GM23248 (cell line): ENCODE measurements around the gene U2AF1L4. TPM values are rescaled to one million over a fixed set of nuclear protein-coding genes. Genes with fewer than 3 reads are reported as not detected.

Experiments used
- DNase-seq: peaks from one replicate; pipeline ENCODE4 v3.0.0-alpha.2; 2015
- H2AFZ ChIP-seq: fragments of 200-600 bp; sonication (generic); 2 replicates; pipeline ENCODE4 v1.6.1; 2016; ENCODE audit warnings: antibody characterized with exemption
- H3F3A ChIP-seq: fragments of 200-600 bp; sonication (generic); 2 replicates; pipeline ENCODE4 v1.6.1; 2016; ENCODE audit warnings: mild to moderate bottlenecking, antibody characterized with exemption, mixed run types; ENCODE audit not compliant: insufficient read depth
- H3K27ac ChIP-seq: fragments of 200-600 bp; sonication (generic); 2 replicates; pipeline ENCODE4 v1.5.1; 2016; ENCODE audit warnings: mild to moderate bottlenecking
- H3K27me3 ChIP-seq: fragments of 200-600 bp; sonication (generic); replicated peaks from 2 replicates; pipeline ENCODE4 v1.6.1; 2016; ENCODE audit warnings: mild to moderate bottlenecking; ENCODE audit not compliant: insufficient read depth
- H3K36me3 ChIP-seq: fragments of 200-600 bp; sonication (generic); 2 replicates; pipeline ENCODE4 v1.6.1; 2016; ENCODE audit warnings: low read depth, mild to moderate bottlenecking
- H3K4me1 ChIP-seq: fragments of 200-600 bp; sonication (generic); 2 replicates; pipeline ENCODE4 v1.6.1; 2016; ENCODE audit warnings: mild to moderate bottlenecking; ENCODE audit not compliant: insufficient read depth
- H3K4me2 ChIP-seq: fragments of 200-600 bp; sonication (generic); one replicate; pipeline ENCODE4 v1.6.1; 2016; ENCODE audit warnings: mild to moderate bottlenecking; ENCODE audit not compliant: unreplicated experiment
- H3K4me3 ChIP-seq: fragments of 200-600 bp; sonication (generic); 2 replicates; pipeline ENCODE4 v1.5.1; 2016; ENCODE audit warnings: mild to moderate bottlenecking
- H3K79me2 ChIP-seq: fragments of 200-600 bp; sonication (generic); 2 replicates; pipeline ENCODE4 v1.6.1; 2016; ENCODE audit warnings: mild to moderate bottlenecking; ENCODE audit not compliant: insufficient read depth
- H3K9ac ChIP-seq: fragments of 200-600 bp; sonication (generic); 2 replicates; pipeline ENCODE4 v1.6.1; 2016; ENCODE audit warnings: mild to moderate bottlenecking
- H3K9me2 ChIP-seq: fragments of 200-600 bp; sonication (generic); 2 replicates; pipeline ENCODE4 v1.6.1; 2016; ENCODE audit warnings: mixed run types, mild to moderate bottlenecking, moderate library complexity; ENCODE audit not compliant: insufficient read depth
- H3K9me3 ChIP-seq: fragments of 200-600 bp; sonication (generic); one replicate; pipeline ENCODE4 v1.6.1; 2017; ENCODE audit warnings: low read depth
- H4K20me1 ChIP-seq: fragments of 200-600 bp; sonication (generic); 2 replicates; pipeline ENCODE4 v1.6.0; 2016; ENCODE audit not compliant: insufficient read depth
- EZH2 ChIP-seq: fragments of 200-600 bp; sonication (generic); IDR thresholded peaks from 2 replicates; pipeline ENCODE4 v1.6.1; 2018; ENCODE audit warnings: antibody characterized with exemption, mild to moderate bottlenecking; ENCODE audit not compliant: insufficient read depth, poor library complexity, severe bottlenecking
- EZH2phosphoT487 ChIP-seq: fragments of 200-600 bp; sonication (generic); IDR thresholded peaks from 2 replicates; pipeline ENCODE4 v1.6.1; 2018; ENCODE audit warnings: antibody characterized with exemption, moderate library complexity, mild to moderate bottlenecking, low read depth; ENCODE audit not compliant: insufficient read depth
- WGBS, 2 experiments: methylation state at CpG; one replicate each; pipeline ENCODE4 v1.1.6; 2015 to 2017; ENCODE audit warnings: low lambda C conversion rate in 2 of 2, low coverage in 1 of 2; ENCODE audit errors: missing lambda C conversion rate in 2 of 2; 5-methylcytosine and 5-hydroxymethylcytosine counted together
- in situ Hi-C: fragments of 300-500 bp; cut with MboI; formaldehyde crosslinking; loops from 2 replicates; pipeline ENCODE4 v1.15.0; 2020
- polyA plus RNA-seq: library from polyadenylated mRNA; unstranded; fragments of >200 nt; fragmentation: Nextera tagmentation; extraction: Ambion mirVana; gene quantifications from 2 replicates; pipeline ENCODE4 v1.2.1, GENCODE V29; 2016
- total RNA-seq: library from RNA; depleted of rRNA; stranded (reverse); fragments of >200 nt; shearing (Covaris generic); gene quantifications from 2 replicates; pipeline ENCODE4 v1.2.3, GENCODE V29; 2014

Gene U2AF1L4
- total and polyA plus RNA-seq, 2 experiments from 2014 or later, result 18.8 to 25.3 TPM

DNA sequence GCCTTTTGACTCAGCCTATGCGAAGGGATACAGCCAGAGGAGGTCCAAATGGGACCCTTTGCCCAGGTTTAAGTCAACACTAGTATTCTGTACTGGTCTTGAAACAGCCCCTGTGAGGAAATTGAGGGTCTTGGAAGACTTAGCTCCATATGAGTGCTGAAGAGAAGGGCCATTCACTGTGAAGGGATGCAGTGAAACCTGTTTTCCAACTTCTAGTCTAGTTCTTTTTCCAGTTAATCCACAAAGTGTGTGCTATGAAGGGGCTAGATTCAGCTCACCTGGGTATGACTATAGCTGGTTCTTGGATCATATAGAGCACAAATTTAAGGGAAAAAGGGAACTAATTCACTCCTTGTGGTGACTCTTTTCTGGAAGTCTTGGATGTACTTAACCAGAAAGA lies 36.8 kb downstream of the U2AF1L4 start:
- no peak overlapping the region for H3K4me2 ChIP-seq
- H3K9me3 ChIP-seq, result no peaks in the 10 kb centered on the region
- TF ChIP-seq EZH2, result no peak
- TF ChIP-seq EZH2phosphoT487, result no peak
- no peaks in the 10 kb centered on the region for H3K9me2 ChIP-seq
- H3F3A ChIP-seq, result no peaks in the 10 kb centered on the region
- no peak overlapping the region for H3K4me3 ChIP-seq
- H3K27ac ChIP-seq, result no peak overlapping the region
- no peaks in the 10 kb centered on the region for H3K79me2 ChIP-seq
- no peaks in the 10 kb centered on the region for H4K20me1 ChIP-seq
- in situ Hi-C loops, result no loop called here
- H3K4me1 ChIP-seq, result no peaks in the 10 kb centered on the region
- DNase-seq, result no peak
- H3K9ac ChIP-seq, result no peak overlapping the region
- H3K36me3 ChIP-seq, result no peaks in the 10 kb centered on the region
- no peak overlapping the region for H2AFZ ChIP-seq
- 50 to 64% methylated on average over 1 of the region's 1 CpG for WGBS, 2 experiments
- no peaks in the 10 kb centered on the region; the same call in 1 of the 2 replicates for H3K27me3 ChIP-seq

GRCh38 chr19:35704218-35704617 lies 41.0 kb downstream of the U2AF1L4 start, which contains the start of gene ZBTB32:
ZBTB32 (plus strand) TSS chr19:35704558; CDS start chr19:35714627, 10,069 bp downstream.
- in situ Hi-C loops, result no loop called here
- TF ChIP-seq EZH2phosphoT487 (no peak), EZH2 (no peak)
- no peak within 1 kb of the TSS for H2AFZ ChIP-seq

DNA sequence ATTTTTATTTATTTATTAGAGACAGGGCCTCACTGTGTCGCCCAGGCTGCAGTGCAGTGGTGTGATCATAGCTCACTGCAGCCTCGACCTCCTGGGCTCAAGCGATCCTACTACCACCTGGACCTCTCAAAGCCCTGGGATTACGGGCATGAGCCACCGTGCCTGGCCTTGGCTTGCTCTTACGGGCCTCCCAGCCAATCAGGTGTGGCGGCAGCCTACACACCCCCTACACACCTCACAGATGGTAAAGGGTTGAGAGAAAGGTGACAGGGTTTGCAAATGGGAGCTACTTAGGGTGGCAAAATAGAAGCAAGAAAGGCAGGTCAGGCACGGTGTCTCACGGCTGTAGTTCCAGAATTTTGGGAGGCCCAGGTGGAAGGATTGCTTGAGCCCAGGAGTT lies 41.9 kb downstream of the U2AF1L4 start:
- Histone ChIP-seq H3K79me2 (no peaks in the 10 kb centered on the region), H3K4me1 (no peaks in the 10 kb centered on the region), H3K36me3 (no peaks in the 10 kb centered on the region), H2AFZ (no peak overlapping the region), H3K9me3 (no peaks in the 10 kb centered on the region), H4K20me1 (no peaks in the 10 kb centered on the region), H3K27me3 (no peaks in the 10 kb centered on the region; the same call in 1 of the 2 replicates), H3K4me3 (no peak overlapping the region), H3K9me2 (no peaks in the 10 kb centered on the region), H3K4me2 (no peak overlapping the region), H3K27ac (no peak overlapping the region), H3F3A (no peaks in the 10 kb centered on the region), H3K9ac (no peak overlapping the region)
- in situ Hi-C loops, result no loop called here
- 45 to 51% methylated on average over 9 of the region's 9 CpGs for WGBS, 2 experiments
- DNase-seq, result no peak
- no peak for TF ChIP-seq EZH2
- TF ChIP-seq EZH2phosphoT487, result no peak

More at GRCh38 chr19:35704218-35704617, 41.0 kb downstream of the U2AF1L4 start, which contains the start of gene ZBTB32:
- Histone ChIP-seq H3F3A (no peaks in the 10 kb centered on the region), H3K4me2 (no peak within 1 kb of the TSS), H3K9me3 (no peaks in the 10 kb centered on the region), H3K27me3 (no peaks in the 10 kb centered on the region; the same call in 1 of the 2 replicates), H3K27ac (no peak within 1 kb of the TSS), H3K4me1 (no peaks in the 10 kb centered on the region), H3K4me3 (no peak within 1 kb of the TSS), H3K9ac (no peak within 1 kb of the TSS), H4K20me1 (no peaks in the 10 kb centered on the region), H3K9me2 (no peaks in the 10 kb centered on the region), H3K36me3 (no peaks in the 10 kb centered on the region), H3K79me2 (no peaks in the 10 kb centered on the region)
- WGBS, 2 experiments, result 17 to 22% methylated on average over 23 to 24 of the region's 24 CpGs
- DNase-seq, result peak; percentile 74

- no peaks in the 10 kb centered on the region for H3K4me1 ChIP-seq
- no peaks in the 10 kb centered on the region for H3K79me2 ChIP-seq
- H4K20me1 ChIP-seq, result no peaks in the 10 kb centered on the region
- WGBS, 2 experiments, result 1 to 2% methylated on average over 50 of the region's 50 CpGs
- H3K27ac ChIP-seq, result no peak overlapping the region
- in situ Hi-C loops, result no loop called here
- H2AFZ ChIP-seq, result peak overlapping the region; percentile 91
- H3K36me3 ChIP-seq, result no peaks in the 10 kb centered on the region
- H3K9me2 ChIP-seq, result no peaks in the 10 kb centered on the region
- peak overlapping the region; percentile 86 for H3K4me2 ChIP-seq
- H3K4me3 ChIP-seq, result peak overlapping the region; percentile 81
- DNase-seq, result peak; percentile 99
- peak overlapping the region; percentile 43; the same call in 1 of the 2 replicates for H3K9ac ChIP-seq
- H3K27me3 ChIP-seq, result no peaks in the 10 kb centered on the region
- H3F3A ChIP-seq, result no peaks in the 10 kb centered on the region
- TF ChIP-seq EZH2 (no peak), EZH2phosphoT487 (no peak)
- H3K9me3 ChIP-seq, result no peaks in the 10 kb centered on the region
Observed at GRCh38 chr19:35702223-35703012, 42.8 kb downstream of the U2AF1L4 start.
